Neutrophil (primary cell): ENCODE data around the gene WFIKKN1.

ENCODE experiments used
- H3K27ac ChIP-seq: fragments of 200-600 bp; sonication (generic); 2 replicates; pipeline ENCODE4 v1.5.1; 2016; ENCODE audit warnings: mild to moderate bottlenecking, moderate library complexity
- H3K27me3 ChIP-seq: fragments of 200-600 bp; sonication (generic); 2 replicates; pipeline ENCODE4 v1.6.0; 2016; ENCODE audit warnings: mild to moderate bottlenecking
- H3K36me3 ChIP-seq: fragments of 200-600 bp; sonication (generic); 2 replicates; pipeline ENCODE4 v1.5.1; 2017
- H3K4me1 ChIP-seq, 2 experiments: fragments of 200-600 bp in 1 of 2; sonication (generic) in 1 of 2; 1 replicate in 1 of 2; 2 replicates in 1 of 2; pipeline versions ENCODE4 v1.5.1 to v1.6.1; 2013 to 2016; ENCODE audit warnings: low read depth in 1 of 2, low read length in 1 of 2, mild to moderate bottlenecking in 1 of 2, moderate library complexity in 1 of 2; ENCODE audit not compliant: control insufficient read depth in 1 of 2, insufficient read depth in 1 of 2
- H3K4me3 ChIP-seq, 2 experiments: fragments of 200-600 bp in 1 of 2; sonication (generic) in 1 of 2; 1 replicate in 1 of 2; 2 replicates in 1 of 2; pipeline ENCODE4 v1.5.1; 2013 to 2016; ENCODE audit warnings: low read depth in 1 of 2, low read length in 1 of 2, mild to moderate bottlenecking in 1 of 2, moderate library complexity in 1 of 2
- H3K9me3 ChIP-seq: fragments of 200-600 bp; sonication (generic); 2 replicates; pipeline ENCODE4 v1.5.1; 2016
- TF ChIP-seq, protein P1 (sequence below): fragments of 200-600 bp; sonication (generic); IDR thresholded peaks from 2 replicates; pipeline ENCODE4 v1.5.1; 2016; ENCODE audit warnings: antibody characterized with exemption

WFIKKN1 gene

DNA sequence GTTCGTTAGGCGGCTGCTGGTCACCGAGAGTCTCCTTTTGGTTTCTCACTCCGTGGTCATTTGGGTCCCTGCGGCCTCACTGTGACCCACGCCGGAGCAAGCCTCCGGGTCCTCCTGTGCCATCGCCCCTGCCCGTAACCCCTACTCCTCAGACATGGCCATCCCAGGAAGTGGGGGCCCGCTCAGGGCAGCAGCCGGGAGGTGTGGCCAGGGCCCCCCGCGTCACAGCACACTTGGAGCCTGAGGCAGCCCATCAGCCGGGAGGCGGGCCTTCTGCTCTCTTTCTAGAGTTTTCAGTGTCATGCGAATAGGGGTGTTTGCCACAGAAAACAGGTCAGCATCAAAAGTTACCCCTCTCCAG is 7.9 kb upstream of the WFIKKN1 start:
- Histone ChIP-seq H3K27ac (no peak overlapping the region), H3K27me3 (no peaks in the 10 kb centered on the region), H3K9me3 (no peaks in the 10 kb centered on the region), H3K4me3 (no peak overlapping the region), H3K36me3 (peaks cover 76% of the 10 kb centered on the region), H3K4me1 (no peaks in the 10 kb centered on the region)
- TF ChIP-seq, protein P1, sequence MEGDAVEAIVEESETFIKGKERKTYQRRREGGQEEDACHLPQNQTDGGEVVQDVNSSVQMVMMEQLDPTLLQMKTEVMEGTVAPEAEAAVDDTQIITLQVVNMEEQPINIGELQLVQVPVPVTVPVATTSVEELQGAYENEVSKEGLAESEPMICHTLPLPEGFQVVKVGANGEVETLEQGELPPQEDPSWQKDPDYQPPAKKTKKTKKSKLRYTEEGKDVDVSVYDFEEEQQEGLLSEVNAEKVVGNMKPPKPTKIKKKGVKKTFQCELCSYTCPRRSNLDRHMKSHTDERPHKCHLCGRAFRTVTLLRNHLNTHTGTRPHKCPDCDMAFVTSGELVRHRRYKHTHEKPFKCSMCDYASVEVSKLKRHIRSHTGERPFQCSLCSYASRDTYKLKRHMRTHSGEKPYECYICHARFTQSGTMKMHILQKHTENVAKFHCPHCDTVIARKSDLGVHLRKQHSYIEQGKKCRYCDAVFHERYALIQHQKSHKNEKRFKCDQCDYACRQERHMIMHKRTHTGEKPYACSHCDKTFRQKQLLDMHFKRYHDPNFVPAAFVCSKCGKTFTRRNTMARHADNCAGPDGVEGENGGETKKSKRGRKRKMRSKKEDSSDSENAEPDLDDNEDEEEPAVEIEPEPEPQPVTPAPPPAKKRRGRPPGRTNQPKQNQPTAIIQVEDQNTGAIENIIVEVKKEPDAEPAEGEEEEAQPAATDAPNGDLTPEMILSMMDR = no peak

- Histone ChIP-seq H3K4me1 (no peaks in the 10 kb centered on the region), H3K27ac (no peak overlapping the region)
- TF ChIP-seq, protein P1 = no peak
Observed at GRCh38 chr16:624526-625070, 6.2 kb upstream of the WFIKKN1 start.

DNA sequence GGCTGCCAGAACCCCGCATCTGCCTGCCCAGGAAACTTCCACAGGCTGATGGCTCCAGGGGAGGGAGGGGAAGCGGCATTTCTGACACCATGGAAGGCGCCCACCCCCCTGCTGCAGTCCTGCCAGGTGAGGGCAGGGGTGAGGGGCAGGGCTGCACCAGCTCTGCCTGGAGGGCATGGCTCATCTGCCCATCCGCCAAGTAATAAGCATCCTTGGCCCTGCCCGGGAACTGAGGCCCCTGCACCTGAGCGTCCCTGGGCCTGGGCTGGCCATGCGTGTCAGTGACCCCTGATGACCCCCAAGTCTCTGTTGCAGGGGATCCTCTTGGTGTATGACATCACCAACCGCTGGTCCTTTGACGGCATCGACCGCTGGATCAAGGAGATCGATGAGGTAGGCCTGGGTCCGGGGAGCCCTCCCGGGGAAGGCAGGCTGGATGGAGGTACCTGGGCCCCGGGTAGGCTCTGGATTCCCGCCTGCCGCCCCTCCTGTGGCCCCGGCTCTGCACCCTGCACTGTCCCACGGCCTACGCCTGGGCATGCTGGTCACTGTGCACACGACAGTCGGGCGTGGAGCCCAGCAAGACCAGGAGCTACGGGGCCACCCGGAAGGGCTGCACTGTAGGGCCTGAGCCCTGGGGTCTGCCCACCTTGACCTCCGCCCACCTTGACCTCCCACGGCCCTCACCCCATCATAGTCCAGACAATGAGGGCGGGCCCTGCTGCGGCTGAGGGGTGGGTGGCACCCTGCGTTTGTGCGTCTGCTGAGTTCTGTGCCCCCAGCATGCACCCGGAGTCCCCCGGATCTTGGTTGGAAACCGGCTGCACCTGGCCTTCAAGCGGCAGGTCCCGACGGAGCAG is 5.4 kb upstream of the WFIKKN1 start:
- Histone ChIP-seq H3K36me3 (peaks cover 72% of the 10 kb centered on the region), H3K27ac (no peak overlapping the region), H3K9me3 (no peaks in the 10 kb centered on the region), H3K4me3 (no peak overlapping the region), H3K27me3 (peaks cover 5% of the 10 kb centered on the region), H3K4me1 (no peaks in the 10 kb centered on the region)
- TF ChIP-seq, protein P1 = no peak

More at GRCh38 chr16:624526-625070, 6.2 kb upstream of the WFIKKN1 start:
- Histone ChIP-seq H3K36me3 (peaks cover 78% of the 10 kb centered on the region), H3K9me3 (no peaks in the 10 kb centered on the region), H3K27me3 (no peaks in the 10 kb centered on the region), H3K4me3 (no peak overlapping the region)

DNA sequence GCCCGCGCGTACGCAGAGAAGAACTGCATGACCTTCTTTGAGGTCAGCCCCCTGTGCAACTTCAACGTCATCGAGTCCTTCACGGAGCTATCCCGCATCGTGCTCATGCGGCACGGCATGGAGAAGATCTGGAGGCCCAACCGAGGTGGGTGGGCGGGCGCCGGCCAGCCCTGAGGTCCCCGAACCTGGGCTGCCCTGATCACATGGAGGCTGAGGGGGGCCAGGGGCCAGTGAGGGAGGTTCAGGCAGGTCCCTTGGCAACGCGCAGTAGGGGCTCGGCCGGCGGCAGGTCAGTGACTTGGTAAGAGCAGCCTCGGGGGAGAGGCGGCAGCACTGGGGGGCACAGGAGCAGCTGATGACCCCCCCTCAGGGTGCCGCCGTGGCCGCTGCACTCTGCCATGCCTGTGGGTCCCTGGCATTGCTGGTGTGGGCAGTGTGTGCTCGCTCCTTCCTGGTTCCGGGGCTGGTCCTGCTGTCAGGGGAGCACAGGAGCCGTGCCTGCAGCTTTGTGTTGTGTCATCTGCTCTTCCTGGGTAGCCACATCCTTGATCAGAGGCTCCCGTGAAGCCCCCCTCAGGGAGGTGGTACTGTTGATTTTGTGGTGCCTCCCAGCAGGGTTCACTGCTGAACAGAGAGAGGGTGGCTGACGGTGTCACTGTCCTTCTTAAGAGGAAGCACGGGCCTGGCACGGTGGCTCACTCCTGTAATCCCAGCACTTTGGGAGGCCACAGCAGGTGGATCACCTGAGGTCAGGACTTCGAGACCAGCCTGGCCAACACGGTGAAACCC is 4.6 kb upstream of the WFIKKN1 start:
- peaks cover 64% of the 10 kb centered on the region for H3K36me3 ChIP-seq
- no peak overlapping the region for H3K27ac ChIP-seq
- peaks cover 13% of the 10 kb centered on the region for H3K27me3 ChIP-seq
- H3K9me3 ChIP-seq = no peaks in the 10 kb centered on the region
- no peaks in the 10 kb centered on the region for H3K4me1 ChIP-seq
- TF ChIP-seq, protein P1 = no peak
- H3K4me3 ChIP-seq = no peak overlapping the region

DNA sequence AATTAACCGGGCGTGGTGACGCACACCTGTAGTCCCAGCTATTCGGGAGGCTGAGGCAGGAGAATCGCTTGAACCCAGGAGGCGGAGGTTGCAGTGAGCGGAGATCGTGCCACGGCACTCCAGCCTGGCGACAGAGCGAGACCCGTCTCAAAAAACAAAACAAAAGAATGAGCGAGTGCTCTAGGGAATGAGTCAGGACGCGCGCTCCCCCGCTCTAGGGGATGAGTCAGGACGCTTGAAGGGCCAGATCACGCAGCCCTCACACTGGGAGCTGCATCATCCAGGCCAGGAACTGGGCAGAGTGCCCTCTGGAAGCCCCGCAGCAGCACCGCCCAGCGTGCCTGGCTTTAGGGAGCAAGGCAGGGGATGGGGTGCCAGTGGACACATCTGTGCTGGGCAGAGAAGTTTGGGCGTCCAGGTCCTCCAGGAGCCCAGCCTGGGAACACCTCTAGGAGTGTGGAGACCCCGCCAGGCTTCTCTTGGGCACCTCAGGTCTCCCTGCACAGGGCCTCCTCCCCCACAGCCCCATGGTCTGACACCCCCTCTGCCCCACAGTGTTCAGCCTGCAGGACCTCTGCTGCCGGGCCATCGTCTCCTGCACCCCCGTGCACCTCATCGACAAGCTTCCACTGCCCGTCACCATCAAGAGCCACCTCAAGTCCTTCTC is 3.9 kb upstream of the WFIKKN1 start:
- Histone ChIP-seq H3K4me3 (no peak overlapping the region), H3K4me1 (no peaks in the 10 kb centered on the region), H3K27ac (no peak overlapping the region), H3K27me3 (peaks cover 21% of the 10 kb centered on the region), H3K36me3 (peaks cover 56% of the 10 kb centered on the region), H3K9me3 (no peaks in the 10 kb centered on the region)
- TF ChIP-seq, protein P1 = no peak
